GM23338 (cell line): Measurements from ENCODE around the gene ZNF280C. TPM values are rescaled to one million over a fixed set of nuclear protein-coding genes. Genes with fewer than 3 reads are reported as not detected.

Experiments used
- ATAC-seq: fragments of 200-7000 bp; cut with Tn5 transposase; 3 replicates; pipeline ENCODE4 v1.9.1; 2020
- DNase-seq: peaks from one replicate; pipeline ENCODE4 v3.0.0-alpha.2; 2015; ENCODE audit warnings: low spot score
- H2AFZ ChIP-seq: fragments of 200-600 bp; sonication (generic); 2 replicates; pipeline ENCODE4 v1.8.0; 2016; ENCODE audit warnings: antibody characterized with exemption, mild to moderate bottlenecking, moderate library complexity
- H3F3A ChIP-seq: fragments of 200-600 bp; sonication (generic); replicated peaks from 2 replicates; pipeline ENCODE4 v1.8.0; 2017; ENCODE audit warnings: antibody characterized with exemption, mixed run types, low read depth
- H3K27ac ChIP-seq: fragments of 200-600 bp; sonication (generic); 2 replicates; pipeline ENCODE4 v1.6.1; 2016; ENCODE audit warnings: low read depth
- H3K27me3 ChIP-seq: fragments of 200-600 bp; sonication (generic); 2 replicates; pipeline ENCODE4 v1.8.0; 2016; ENCODE audit warnings: mild to moderate bottlenecking, mixed run types, moderate library complexity; ENCODE audit not compliant: insufficient read depth
- H3K36me3 ChIP-seq: fragments of 200-600 bp; sonication (generic); 2 replicates; pipeline ENCODE4 v1.8.0; 2016; ENCODE audit warnings: mild to moderate bottlenecking; ENCODE audit not compliant: insufficient read depth
- H3K4me1 ChIP-seq: fragments of 200-600 bp; sonication (generic); 2 replicates; pipeline ENCODE4 v1.8.0; 2016; ENCODE audit warnings: mild to moderate bottlenecking, moderate library complexity; ENCODE audit not compliant: insufficient read depth
- H3K4me2 ChIP-seq: fragments of 200-600 bp; sonication (generic); 2 replicates; pipeline ENCODE4 v1.7.1; 2017; ENCODE audit warnings: mixed run types
- H3K4me3 ChIP-seq: fragments of 200-600 bp; sonication (generic); 2 replicates; pipeline ENCODE4 v1.6.1; 2016; ENCODE audit warnings: mixed run types
- H3K79me2 ChIP-seq: fragments of 200-600 bp; sonication (generic); replicated peaks from 2 replicates; pipeline ENCODE4 v1.8.0; 2017; ENCODE audit warnings: mild to moderate bottlenecking; ENCODE audit not compliant: insufficient read depth
- H3K9me2 ChIP-seq: fragments of 200-600 bp; sonication (generic); 2 replicates; pipeline ENCODE4 v1.8.0; 2017; ENCODE audit not compliant: insufficient read depth
- H4K20me1 ChIP-seq: fragments of 200-600 bp; sonication (generic); replicated peaks from 2 replicates; pipeline ENCODE4 v1.8.0; 2017; ENCODE audit warnings: mild to moderate bottlenecking; ENCODE audit not compliant: insufficient read depth
- H3K27ac Mint-ChIP-seq: 2 replicates; pipeline ENCODE4 v1.8.0; 2020; ENCODE audit warnings: inconsistent platforms, mild to moderate bottlenecking, moderate library complexity, mixed read lengths
- H3K27me3 Mint-ChIP-seq: 3 replicates; pipeline ENCODE4 v1.8.0; 2022; ENCODE audit warnings: low read depth, mild to moderate bottlenecking, moderate library complexity, mixed read lengths, inconsistent platforms; ENCODE audit not compliant: insufficient read depth, poor library complexity
- H3K36me3 Mint-ChIP-seq: 3 replicates; pipeline ENCODE4 v1.8.0; 2021; ENCODE audit warnings: low read depth, mild to moderate bottlenecking, inconsistent platforms, moderate library complexity, mixed read lengths
- H3K4me1 Mint-ChIP-seq: 3 replicates; pipeline ENCODE4 v1.8.0; 2020; ENCODE audit warnings: mild to moderate bottlenecking, inconsistent platforms, mixed read lengths
- H3K4me3 Mint-ChIP-seq: 3 replicates; pipeline ENCODE4 v1.8.0; 2021; ENCODE audit warnings: moderate library complexity, mild to moderate bottlenecking, inconsistent platforms, mixed read lengths
- H3K9me3 Mint-ChIP-seq: 3 replicates; pipeline ENCODE4 v1.8.0; 2020; ENCODE audit warnings: moderate library complexity, mild to moderate bottlenecking, inconsistent platforms, mixed read lengths
- CREB1 ChIP-seq: fragments of 250-450 bp; sonication (Bioruptor Pico); IDR thresholded peaks from 2 replicates; pipeline ENCODE4 v1.5.0; 2020; ENCODE audit warnings: low read depth, mild to moderate bottlenecking, moderate library complexity
- CTCF ChIP-seq, 2 experiments: fragments of 200-600 bp in 1 of 2; sonication (generic) in 1 of 2; conservative IDR thresholded peaks; 2 replicates each; pipeline versions ENCODE4 v1.5.1 to v1.6.1; 2016 to 2017; ENCODE audit warnings: antibody characterized with exemption in 2 of 2, low read depth in 2 of 2, mild to moderate bottlenecking in 2 of 2, moderate library complexity in 1 of 2
- ETS1 ChIP-seq: IDR thresholded peaks from 2 replicates; pipeline ENCODE4 v1.6.1; 2016; ENCODE audit warnings: antibody characterized with exemption
- EZH2 ChIP-seq: fragments of 200-600 bp; sonication (generic); IDR thresholded peaks from one replicate; pipeline ENCODE4 v1.8.0; 2017; ENCODE audit warnings: antibody characterized with exemption, mild to moderate bottlenecking, low read depth; ENCODE audit not compliant: unreplicated experiment
- EZH2phosphoT487 ChIP-seq: fragments of 200-600 bp; sonication (generic); IDR thresholded peaks from one replicate; pipeline ENCODE4 v1.8.1; 2018; ENCODE audit warnings: antibody characterized with exemption; ENCODE audit not compliant: unreplicated experiment
- JUNB ChIP-seq: IDR thresholded peaks from one replicate; pipeline ENCODE4 v1.6.1; 2016; ENCODE audit warnings: antibody characterized with exemption; ENCODE audit not compliant: unreplicated experiment
- NANOG ChIP-seq: IDR thresholded peaks from 2 replicates; pipeline ENCODE4 v1.6.1; 2016; ENCODE audit warnings: antibody characterized with exemption, borderline replicate concordance
- POLR2AphosphoS5 ChIP-seq: IDR thresholded peaks from 2 replicates; pipeline ENCODE4 v1.6.1; 2016; ENCODE audit warnings: antibody characterized with exemption, low read depth
- REST ChIP-seq: IDR thresholded peaks from one replicate; pipeline ENCODE4 v1.6.1; 2018; ENCODE audit warnings: antibody characterized with exemption; ENCODE audit not compliant: unreplicated experiment
- STAT1 ChIP-seq: IDR thresholded peaks from one replicate; pipeline ENCODE4 v1.6.1; 2016; ENCODE audit warnings: antibody characterized with exemption; ENCODE audit not compliant: unreplicated experiment
- ZNF114 ChIP-seq: fragments of 250-450 bp; sonication (Bioruptor Pico); IDR thresholded peaks from 2 replicates; pipeline ENCODE4 v1.5.0; 2020; ENCODE audit warnings: mild to moderate bottlenecking, moderate library complexity
- ZNF331 ChIP-seq: fragments of 250-450 bp; sonication (Bioruptor Pico); IDR thresholded peaks from 2 replicates; pipeline ENCODE4 v1.5.0; 2020; ENCODE audit warnings: low read depth, mild to moderate bottlenecking, moderate library complexity
- ZNF462 ChIP-seq: fragments of 250-450 bp; sonication (Bioruptor Pico); IDR thresholded peaks from 2 replicates; pipeline ENCODE4 v1.5.0; 2020; ENCODE audit warnings: mild to moderate bottlenecking, moderate library complexity
- polyA plus RNA-seq: library from polyadenylated mRNA; unstranded; fragments of >200 nt; fragmentation: Nextera tagmentation; extraction: Ambion mirVana; gene quantifications from 2 replicates; pipeline ENCODE4 v1.2.1, GENCODE V29; 2016
- total RNA-seq: library from RNA; depleted of rRNA; stranded (reverse); fragments of >200 nt; shearing (Covaris generic); gene quantifications from 2 replicates; pipeline ENCODE4 v1.2.3, GENCODE V29; 2014

The ZNF280C gene
- total and polyA plus RNA-seq, 2 experiments from 2014 or later: 7.9 to 14.4 TPM

- TF ChIP-seq NANOG: no peak
- no peak for TF ChIP-seq ETS1
- TF ChIP-seq ZNF114 (CRISPR knock-in tag): no peak
- no peak for TF ChIP-seq REST
- no peak for TF ChIP-seq EZH2phosphoT487
- no peak for TF ChIP-seq ZNF462 (CRISPR knock-in tag)
- no peak for TF ChIP-seq CTCF (conservative IDR thresholded peaks at IDR 0.05; ENCODE audit: low read depth in 2 of 2)
- no peak for TF ChIP-seq STAT1
- TF ChIP-seq EZH2: no peak
- TF ChIP-seq CREB1 (CRISPR knock-in tag): no peak
- TF ChIP-seq POLR2AphosphoS5: no peak
- TF ChIP-seq JUNB: no peak
- TF ChIP-seq ZNF331: no peak
- no peak overlapping the region for H3K27ac Mint-ChIP-seq
- no peak for ATAC-seq
Measured at GRCh38 chrX:130287071-130287770, 18.5 kb upstream of the ZNF280C start.

More at GRCh38 chrX:130287071-130287770, 18.5 kb upstream of the ZNF280C start:
- Histone ChIP-seq H3K36me3 (no peaks in the 10 kb centered on the region), H3K9me2 (no peaks in the 10 kb centered on the region), H3K27me3 (no peaks in the 10 kb centered on the region), H3K4me1 (no peaks in the 10 kb centered on the region), H4K20me1 (no peaks in the 10 kb centered on the region), H3K27ac (no peak overlapping the region), H3K4me3 (no peak overlapping the region), H3K4me2 (no peak overlapping the region), H2AFZ (no peak overlapping the region), H3K79me2 (no peaks in the 10 kb centered on the region), H3F3A (no peaks in the 10 kb centered on the region)
- Mint-ChIP-seq H3K9me3 (peaks cover 13% of the 10 kb centered on the region), H3K36me3 (peaks cover 11% of the 10 kb centered on the region; the same call in 2 of the 3 replicates), H3K4me1 (no peaks in the 10 kb centered on the region), H3K4me3 (no peak overlapping the region), H3K27me3 (peaks cover 3% of the 10 kb centered on the region)
- DNase-seq: no peak
